ENCODE data around the gene ABCC4.

Gene ABCC4

GRCh38 chr13:94978516-94978915 lies 322.7 kb downstream of the ABCC4 start:
- no peak for DNase-seq

GRCh38 chr13:94974015-94974951 lies 327.0 kb downstream of the ABCC4 start:
- DNase-seq: no peak

- DNase-seq: no peak
Observed at GRCh38 chr13:94972262-94972661, 329.0 kb downstream of the ABCC4 start.
